ENCODE data around the gene CKS1B. TPM values are rescaled to one million over a fixed set of nuclear protein-coding genes. Genes with fewer than 3 reads are reported as not detected.

CKS1B gene
- total and polyA plus RNA-seq, 2 donors (not counting 1 experiment from before 2014, with no cell fraction given) = 16.8 to 33.0 TPM

GRCh38 chr1:154952664-154953063 is 21.8 kb upstream of the CKS1B start:
- Histone ChIP-seq H3K27ac (ENCODE audit: low read length in 2 of 2) (peak overlapping the region; percentile 99), H3K36me3 (replicated peaks in 1 of 2; ENCODE audit: control extremely low read depth in 1 of 2, control insufficient read depth in 1 of 2, extremely low read depth in 1 of 2, insufficient read depth in 2 of 2, low read length in 1 of 2) (peaks cover 2 to 39% of the 10 kb centered on the region in 2 experiments), H4K20me1 (ENCODE audit: control insufficient read depth, insufficient read depth, low read length, poor library complexity, severe bottlenecking) (peaks cover 61% of the 10 kb centered on the region), H3K27me3 (replicated peaks in 1 of 4; ENCODE audit: control extremely low read depth in 1 of 4, control insufficient read depth in 3 of 4, insufficient read depth in 4 of 4, low read length in 3 of 4) (no peaks in the 10 kb centered on the region), H2AFZ (ENCODE audit: insufficient read depth, low read depth, low read length, poor library complexity, severe bottlenecking) (no peak overlapping the region), H3K79me2 (ENCODE audit: control insufficient read depth, insufficient read depth, low read length) (peaks cover 78% of the 10 kb centered on the region), H3K4me1 (ENCODE audit: control insufficient read depth in 2 of 2, insufficient read depth in 2 of 2, low read length in 2 of 2) (peaks cover 52 to 63% of the 10 kb centered on the region in 2 donors), H3K4me3 (ENCODE audit: control extremely low read depth in 1 of 5, extremely low read depth in 1 of 5, insufficient read depth in 1 of 5, low read depth in 2 of 5, low read length in 4 of 5) (peak overlapping the region in 1 of 5 experiments; percentile 21), H3K9me3 (ENCODE audit: control extremely low read depth in 1 of 3, control insufficient read depth in 2 of 3, insufficient read depth in 1 of 3, low read length in 2 of 3) (no peaks in the 10 kb centered on the region), H3K4me2 (replicated peaks; ENCODE audit: low read depth, low read length, poor library complexity, severe bottlenecking) (peak overlapping the region; percentile 85), H3K9ac (ENCODE audit: low read length) (no peak overlapping the region)
- Mint-ChIP-seq H3K9me3 (ENCODE audit: insufficient read depth) (no peaks in the 10 kb centered on the region), H3K4me1 (peaks cover 69% of the 10 kb centered on the region), H3K27me3 (no peaks in the 10 kb centered on the region), H3K27ac (peak overlapping the region; percentile 96), H3K4me3 (peak overlapping the region; percentile 65)
- intact Hi-C loops (cut with micrococcal nuclease) = no loop called here
- DNase-seq = no peak
- 85% methylated on average over 6 of the region's 6 CpGs for WGBS (ENCODE audit: insufficient coverage)
- CTCF ChIA-PET = interaction anchor here (0.9 to 6.1 kb wide), 7 partner anchors 8 to 98 kb away, joined by 3 to 34 read pairs (median 6); partner anchors contain the start of genes ADAM15, PMVK and PYGO2
- TF ChIP-seq, protein P1, sequence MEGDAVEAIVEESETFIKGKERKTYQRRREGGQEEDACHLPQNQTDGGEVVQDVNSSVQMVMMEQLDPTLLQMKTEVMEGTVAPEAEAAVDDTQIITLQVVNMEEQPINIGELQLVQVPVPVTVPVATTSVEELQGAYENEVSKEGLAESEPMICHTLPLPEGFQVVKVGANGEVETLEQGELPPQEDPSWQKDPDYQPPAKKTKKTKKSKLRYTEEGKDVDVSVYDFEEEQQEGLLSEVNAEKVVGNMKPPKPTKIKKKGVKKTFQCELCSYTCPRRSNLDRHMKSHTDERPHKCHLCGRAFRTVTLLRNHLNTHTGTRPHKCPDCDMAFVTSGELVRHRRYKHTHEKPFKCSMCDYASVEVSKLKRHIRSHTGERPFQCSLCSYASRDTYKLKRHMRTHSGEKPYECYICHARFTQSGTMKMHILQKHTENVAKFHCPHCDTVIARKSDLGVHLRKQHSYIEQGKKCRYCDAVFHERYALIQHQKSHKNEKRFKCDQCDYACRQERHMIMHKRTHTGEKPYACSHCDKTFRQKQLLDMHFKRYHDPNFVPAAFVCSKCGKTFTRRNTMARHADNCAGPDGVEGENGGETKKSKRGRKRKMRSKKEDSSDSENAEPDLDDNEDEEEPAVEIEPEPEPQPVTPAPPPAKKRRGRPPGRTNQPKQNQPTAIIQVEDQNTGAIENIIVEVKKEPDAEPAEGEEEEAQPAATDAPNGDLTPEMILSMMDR (IDR thresholded peaks at IDR 0.05) = no peak
- no peak for TF ChIP-seq EZH2 (IDR thresholded peaks at IDR 0.05; ENCODE audit: borderline replicate concordance, insufficient read depth, low read depth, low read length, poor library complexity, severe bottlenecking)
- POLR2A ChIA-PET = interaction anchor here (0.6 to 2.2 kb wide), 7 partner anchors 9 to 46 kb away, joined by 3 to 9 read pairs (median 5); partner anchors contain the start of genes PMVK and PYGO2
- no peak for ATAC-seq (ENCODE audit: low read depth)

GRCh38 chr1:154953611-154954038 is 20.9 kb upstream of the CKS1B start:
- Mint-ChIP-seq H3K4me3 (peak overlapping the region; percentile 92), H3K27ac (peak overlapping the region; percentile 96), H3K4me1 (peaks cover 70% of the 10 kb centered on the region), H3K9me3 (ENCODE audit: insufficient read depth) (no peaks in the 10 kb centered on the region), H3K27me3 (no peaks in the 10 kb centered on the region)
- Histone ChIP-seq H3K4me1 (ENCODE audit: control insufficient read depth in 2 of 2, insufficient read depth in 2 of 2, low read length in 2 of 2) (peaks cover 52 to 63% of the 10 kb centered on the region in 2 donors), H3K9ac (ENCODE audit: low read length) (peak overlapping the region; percentile 97), H3K27me3 (replicated peaks in 1 of 4; ENCODE audit: control extremely low read depth in 1 of 4, control insufficient read depth in 3 of 4, insufficient read depth in 4 of 4, low read length in 3 of 4) (no peaks in the 10 kb centered on the region), H3K4me3 (ENCODE audit: control extremely low read depth in 1 of 5, extremely low read depth in 1 of 5, insufficient read depth in 1 of 5, low read depth in 2 of 5, low read length in 4 of 5) (peak overlapping the region in 1 of 5 experiments; percentile 2), H3K4me2 (replicated peaks; ENCODE audit: low read depth, low read length, poor library complexity, severe bottlenecking) (peak overlapping the region; percentile 85), H3K79me2 (ENCODE audit: control insufficient read depth, insufficient read depth, low read length) (peaks cover 80% of the 10 kb centered on the region), H4K20me1 (ENCODE audit: control insufficient read depth, insufficient read depth, low read length, poor library complexity, severe bottlenecking) (peaks cover 59% of the 10 kb centered on the region), H3K36me3 (replicated peaks in 1 of 2; ENCODE audit: control extremely low read depth in 1 of 2, control insufficient read depth in 1 of 2, extremely low read depth in 1 of 2, insufficient read depth in 2 of 2, low read length in 1 of 2) (peaks cover 2 to 38% of the 10 kb centered on the region in 2 experiments), H3K27ac (ENCODE audit: low read length in 2 of 2) (peak overlapping the region; percentile 99), H3K9me3 (ENCODE audit: control extremely low read depth in 1 of 3, control insufficient read depth in 2 of 3, insufficient read depth in 1 of 3, low read length in 2 of 3) (no peaks in the 10 kb centered on the region), H2AFZ (ENCODE audit: insufficient read depth, low read depth, low read length, poor library complexity, severe bottlenecking) (no peak overlapping the region)
- 80% methylated on average over 1 of the region's 2 CpGs for WGBS (ENCODE audit: insufficient coverage)
- ChIA-PET POLR2A (interaction anchor here (0.6 to 3.4 kb wide), 5 partner anchors 13 to 57 kb away, joined by 3 to 26 read pairs (median 5); partner anchors contain the start of genes CKS1B and PMVK), CTCF (interaction anchor here (0.6 to 6.1 kb wide), 4 partner anchors 17 to 63 kb away, joined by 3 to 46 read pairs (median 27); partner anchors contain the start of gene PMVK)
- TF ChIP-seq EZH2 (IDR thresholded peaks at IDR 0.05; ENCODE audit: borderline replicate concordance, insufficient read depth, low read depth, low read length, poor library complexity, severe bottlenecking) = no peak
- TF ChIP-seq, protein P1 (IDR thresholded peaks at IDR 0.05) = no peak
- intact Hi-C loops (cut with micrococcal nuclease) = loop anchor here (2.0 kb wide), 1 partner anchor 109 kb away; the partner anchor contains the start of gene EFNA4
- ATAC-seq (ENCODE audit: low read depth) (no peak), DNase-seq (no peak)

Measured in B cell (primary cell).